Right cardiac atrium (tissue), 5 donors: ENCODE results near the gene ZNF700. TPM values are rescaled to one million over a fixed set of nuclear protein-coding genes. Genes with fewer than 3 reads are reported as not detected.
"Not testable (repeated sequence)": the region's sequence is repeated elsewhere in the genome, so short reads cannot be mapped to it uniquely, and the experiment has no call there.

ENCODE experiments used
- ATAC-seq, 2 donors: fragments of 200-7000 bp; cut with Tn5 transposase; one replicate each; pipeline versions ENCODE4 v1.8.0 to v1.9.1; 2020; ENCODE audit warnings: moderate library complexity in 2 of 2, mild to moderate bottlenecking in 1 of 2
- DNase-seq, 3 donors: peaks; one replicate each; pipeline ENCODE4 v3.0.0-alpha.2; 2020
- H3K27ac ChIP-seq: one replicate; pipeline ENCODE4 v1.5.1; 2013; ENCODE audit warnings: mild to moderate bottlenecking, low read length, control low read depth, moderate library complexity
- H3K27me3 ChIP-seq: one replicate; pipeline ENCODE4 v1.6.1; 2013; ENCODE audit not compliant: control insufficient read depth, insufficient read depth
- H3K4me1 ChIP-seq: one replicate; pipeline ENCODE4 v1.6.1; 2013; ENCODE audit warnings: low read length; ENCODE audit not compliant: control insufficient read depth, insufficient read depth
- H3K4me3 ChIP-seq: one replicate; pipeline ENCODE4 v1.5.1; 2013; ENCODE audit warnings: low read length, control low read depth
- H3K9me3 ChIP-seq: one replicate; pipeline ENCODE4 v1.6.1; 2013; ENCODE audit warnings: low read length; ENCODE audit not compliant: control insufficient read depth
- WGBS: extraction: QIAGEN DNeasy Blood & Tissue Kit; methylation state at CpG from one replicate; pipeline ENCODE4 v1.1.7; 2013; 5-methylcytosine and 5-hydroxymethylcytosine counted together
- intact Hi-C, 4 donors: fragments of 100-400 bp; cut with DNase I; formaldehyde crosslinking; loops; one replicate each; pipeline versions ENCODE4 v1.11.0 to v1.14.0; 2022 to 2023
- polyA plus RNA-seq: library from polyadenylated mRNA; stranded (reverse); fragments of 200-250 nt; gene quantifications from one replicate; pipeline ENCODE4 v1.2.3, GENCODE V29; 2013
- total RNA-seq, 4 donors: library from RNA; stranded (reverse); fragmentation: NEBNext Ultra II Directional; extraction: Animal tissue kit (Norgen Biotek cat#: 25700); gene quantifications; one replicate each; pipeline ENCODE4 v1.2.1, GENCODE V29; 2021
- donor health status: healthy with polysubstance abuse.
- donor health status: DM: no; HTN: yes; CAD: no.
- donor health status: DM: no; HTN: no; CAD: no.
- donor health status: DM: no; HTN: yes; CAD: no; lungs with severe emphysema.
- donor health status: DM: yes; HTN: yes; CAD: no.

Gene ZNF700
- total and polyA plus RNA-seq, 5 donors: 3.3 to 6.2 (median 4.7) TPM

GRCh38 chr19:11989112-11989456 lies 64.2 kb downstream of the ZNF700 start:
- Histone ChIP-seq H3K9me3 (no peaks in the 10 kb centered on the region), H3K4me3 (no peak overlapping the region), H3K4me1 (no peaks in the 10 kb centered on the region), H3K27ac (no peak overlapping the region), H3K27me3 (no peaks in the 10 kb centered on the region)
- no peak for DNase-seq
- intact Hi-C loops: loop anchor here (2.0 to 10.0 kb wide), 8 partner anchors 24 to 192 kb away; partner anchors contain the start of genes ZNF700 (in 4 of the 4), ZNF763 (in 2 of the 4), ZNF20 (in 1 of the 4) and ZNF491 (in 1 of the 4)
- WGBS: 73% methylated on average over 9 of the region's 9 CpGs
- no peak for ATAC-seq

GRCh38 chr19:11991921-11992320 lies 67.0 kb downstream of the ZNF700 start:
- intact Hi-C loops: loop anchor here in 1 of 4 donors (10.0 kb wide), 1 partner anchor 197 kb away; the partner anchor contains the start of gene ZNF491
- WGBS: 67% methylated on average over 4 of the region's 4 CpGs
- H3K4me1 ChIP-seq: not testable (repeated sequence)

GRCh38 chr19:11995174-11995573 lies 70.3 kb downstream of the ZNF700 start:
- DNase-seq (no peak), ATAC-seq (peak in 1 of 2 donors; percentile 48)
- Histone ChIP-seq H3K4me3 (no peak overlapping the region), H3K27ac (no peak overlapping the region), H3K9me3 (no peaks in the 10 kb centered on the region), H3K4me1 (no peaks in the 10 kb centered on the region), H3K27me3 (no peaks in the 10 kb centered on the region)
- intact Hi-C loops: loop anchor here in 1 of 4 donors (10.0 kb wide), 1 partner anchor 200 kb away; the partner anchor contains the start of gene ZNF491
- WGBS: 66% methylated on average over 1 of the region's 1 CpG

More at GRCh38 chr19:11991921-11992320, 67.0 kb downstream of the ZNF700 start:
- H3K27me3 ChIP-seq, H3K27ac ChIP-seq, DNase-seq, H3K9me3 ChIP-seq, H3K4me3 ChIP-seq, ATAC-seq: not testable (repeated sequence)

Other genes with a start within 250 kb of the ZNF700 start
- 1 to 10 TPM; 2.6 to 6.0 (median 4.5) TPM for gene ZNF823, start 186.2 kb upstream of the ZNF700 start, total RNA-seq
- 2.2 TPM for gene ZNF823, start 186.2 kb upstream of the ZNF700 start, polyA plus RNA-seq
- gene ZNF441, start 158.1 kb upstream of the ZNF700 start, total RNA-seq: 1 to 10 TPM; 5.6 to 6.8 (median 6.7) TPM
- gene ZNF441, start 158.1 kb upstream of the ZNF700 start, polyA plus RNA-seq: 3.0 TPM
- 1 to 10 TPM; 3.1 to 3.8 (median 3.4) TPM for gene ZNF491, start 126.6 kb upstream of the ZNF700 start, total RNA-seq
- gene ZNF491, start 126.6 kb upstream of the ZNF700 start, polyA plus RNA-seq: 2.2 TPM
- gene ZNF440, start 110.8 kb upstream of the ZNF700 start, total RNA-seq: 1 to 10 TPM; 4.9 to 7.5 (median 6.2) TPM
- gene ZNF440, start 110.8 kb upstream of the ZNF700 start, polyA plus RNA-seq: 4.0 TPM
- 1 to 10 TPM; 4.7 to 5.5 (median 5.4) TPM for gene ZNF439, start 76.4 kb upstream of the ZNF700 start, total RNA-seq
- 4.7 TPM for gene ZNF439, start 76.4 kb upstream of the ZNF700 start, polyA plus RNA-seq
- gene ZNF69, start 37.3 kb upstream of the ZNF700 start, total RNA-seq: 1 to 10 TPM; 4.6 to 6.1 (median 5.8) TPM
- 3.8 TPM for gene ZNF69, start 37.3 kb upstream of the ZNF700 start, polyA plus RNA-seq
- 1 to 10 TPM; 1.8 to 5.9 (median 3.7) TPM for gene ZNF763, start 39.9 kb downstream of the ZNF700 start, total RNA-seq
- 2.8 TPM for gene ZNF763, start 39.9 kb downstream of the ZNF700 start, polyA plus RNA-seq
- 1 to 10 TPM; 3.5 to 5.0 (median 3.9) TPM for gene ZNF433, start 110.6 kb downstream of the ZNF700 start, total RNA-seq
- gene ZNF433, start 110.6 kb downstream of the ZNF700 start, polyA plus RNA-seq: 4.0 TPM
- gene ZNF878, start 127.9 kb downstream of the ZNF700 start, total RNA-seq: under 1 TPM in 2 of 4 donors, not detected in 2; 0.20 to 0.38 TPM
- 0.23 TPM for gene ZNF878, start 127.9 kb downstream of the ZNF700 start, polyA plus RNA-seq
- gene ZNF844, start 139.6 kb downstream of the ZNF700 start, total RNA-seq: 10 to 100 TPM in 3 of 4 donors, 1 to 10 TPM in 1; 9.6 to 14.7 (median 13.6) TPM
- 5.6 TPM for gene ZNF844, start 139.6 kb downstream of the ZNF700 start, polyA plus RNA-seq
- 1 to 10 TPM in 3 of 4 donors, under 1 TPM in 1; 0.42 to 2.5 (median 2.1) TPM for gene ZNF20, start 215.2 kb downstream of the ZNF700 start, total RNA-seq
- 1.2 TPM for gene ZNF20, start 215.2 kb downstream of the ZNF700 start, polyA plus RNA-seq
- 1 to 10 TPM; 4.3 to 7.0 (median 5.4) TPM for gene ZNF625, start 231.6 kb downstream of the ZNF700 start, total RNA-seq
- 1.2 TPM for gene ZNF625, start 231.6 kb downstream of the ZNF700 start, polyA plus RNA-seq
- 1 to 10 TPM; 5.3 to 7.2 (median 5.8) TPM for gene ZNF136, start 238.0 kb downstream of the ZNF700 start, total RNA-seq
- 3.6 TPM for gene ZNF136, start 238.0 kb downstream of the ZNF700 start, polyA plus RNA-seq